CD4-positive, CD25-positive, alpha-beta regulatory T cell (primary cell): ENCODE results near the gene UTP25. TPM values are rescaled to one million over a fixed set of nuclear protein-coding genes. Genes with fewer than 3 reads are reported as not detected.
"Not testable (repeated sequence)": the region's sequence is repeated elsewhere in the genome, so short reads cannot be mapped to it uniquely, and the experiment has no call there.

Source experiments
- ATAC-seq, 2 donors: fragments of 150-1000 bp; cut with Tn5 transposase; one replicate each; pipeline ENCODE4 v1.10.0; 2021; ENCODE audit warnings: low read depth in 2 of 2, moderate number of reproducible peaks in 2 of 2, moderate library complexity in 1 of 2
- DNase-seq, 3 donors: peaks; one replicate each; pipeline versions ENCODE4 v3.0.0 to v3.0.0-alpha.2; 2012 to 2022; ENCODE audit warnings: mixed read lengths in 1 of 3
- H3K27ac ChIP-seq: one replicate; pipeline ENCODE4 v1.7.0; 2013; ENCODE audit warnings: mild to moderate bottlenecking, low read length; ENCODE audit not compliant: insufficient read depth, poor library complexity, severe bottlenecking
- H3K27me3 ChIP-seq: one replicate; pipeline ENCODE4 v1.7.0; 2013; ENCODE audit warnings: low read length; ENCODE audit not compliant: control insufficient read depth, insufficient read depth
- H3K36me3 ChIP-seq: one replicate; pipeline ENCODE4 v1.7.0; 2013; ENCODE audit warnings: mild to moderate bottlenecking, low read length, moderate library complexity; ENCODE audit not compliant: control insufficient read depth, insufficient read depth
- H3K4me1 ChIP-seq: 2 replicates; pipeline ENCODE4 v1.7.0; 2013; ENCODE audit warnings: mild to moderate bottlenecking, low read length; ENCODE audit not compliant: insufficient read depth, control insufficient read depth, poor library complexity, severe bottlenecking
- H3K4me3 ChIP-seq: one replicate; pipeline ENCODE4 v1.7.0; 2013; ENCODE audit warnings: low read depth, mild to moderate bottlenecking, low read length, moderate library complexity
- H3K9me3 ChIP-seq, 2 experiments: 1 replicate in 1 of 2; 2 replicates in 1 of 2; pipeline ENCODE4 v1.7.0; 2013; ENCODE audit warnings: low read length in 2 of 2, mild to moderate bottlenecking in 1 of 2, moderate library complexity in 1 of 2; ENCODE audit not compliant: control insufficient read depth in 2 of 2
- H3K27ac Mint-ChIP-seq, 3 donors: one replicate each; pipeline ENCODE4 v1.8.0; 2020 to 2022; ENCODE audit warnings: mild to moderate bottlenecking in 3 of 3, mixed read lengths in 3 of 3, moderate library complexity in 2 of 3
- H3K27me3 Mint-ChIP-seq: one replicate; pipeline ENCODE4 v1.8.0; 2022; ENCODE audit warnings: mild to moderate bottlenecking, mixed read lengths
- H3K36me3 Mint-ChIP-seq: one replicate; pipeline ENCODE4 v1.8.0; 2020; ENCODE audit warnings: mixed read lengths
- H3K4me1 Mint-ChIP-seq, 4 donors: one replicate each; pipeline ENCODE4 v1.8.0; 2020 to 2022; ENCODE audit warnings: mixed read lengths in 4 of 4, mild to moderate bottlenecking in 1 of 4
- H3K4me3 Mint-ChIP-seq, 4 donors: one replicate each; pipeline ENCODE4 v1.8.0; 2020 to 2022; ENCODE audit warnings: mild to moderate bottlenecking in 4 of 4, mixed read lengths in 4 of 4, moderate library complexity in 3 of 4
- H3K9me3 Mint-ChIP-seq, 7 donors: one replicate each; pipeline ENCODE4 v1.8.0; 2020 to 2022; ENCODE audit warnings: mixed read lengths in 7 of 7, mild to moderate bottlenecking in 3 of 7, moderate library complexity in 2 of 7
- polyA plus RNA-seq, 4 donors: library from polyadenylated mRNA; unstranded; fragments of 300-500 nt; fragmentation: Illumina TruSeq; gene quantifications; one replicate each; pipeline ENCODE4 v1.2.3, GENCODE V29; 2021
- total RNA-seq: library from RNA; stranded (reverse); gene quantifications from one replicate; pipeline ENCODE4 v1.2.3, GENCODE V29; 2022

The UTP25 gene
- total and polyA plus RNA-seq, 5 donors from 2014 or later, result 2.4 to 7.4 (median 3.2) TPM

DNA sequence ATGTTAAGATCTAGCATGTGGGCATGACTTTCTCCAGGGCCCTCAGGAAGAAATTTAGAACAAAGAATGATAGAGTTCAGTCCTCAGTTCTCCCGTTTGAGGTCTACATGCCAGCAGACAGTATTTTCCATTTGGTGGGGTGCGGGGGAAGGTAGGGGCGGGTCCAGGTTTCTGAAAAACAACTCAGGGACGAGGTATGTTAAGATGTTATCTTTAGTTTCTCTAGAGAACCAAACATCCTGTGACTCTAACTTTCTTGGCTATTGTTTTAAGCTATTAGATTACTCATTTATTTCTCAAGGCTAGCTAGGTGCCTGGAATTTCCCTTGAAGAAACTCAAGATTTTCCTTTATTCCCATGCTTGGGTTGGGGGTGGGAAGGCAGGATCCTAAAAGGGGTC, 67.9 kb downstream of the UTP25 start:
- Histone ChIP-seq H3K9me3 (no peaks in the 10 kb centered on the region), H3K27ac (no peak overlapping the region), H3K4me1 (no peaks in the 10 kb centered on the region), H3K4me3 (no peak overlapping the region), H3K36me3 (no peaks in the 10 kb centered on the region), H3K27me3 (no peaks in the 10 kb centered on the region)
- Mint-ChIP-seq H3K9me3 (peaks cover 0 to 3% (median 0%) of the 10 kb centered on the region in 7 donors), H3K36me3 (no peaks in the 10 kb centered on the region), H3K27ac (peak overlapping the region in 2 of 3 donors; percentile 8 to 33), H3K4me1 (peaks cover 0 to 14% (median 5%) of the 10 kb centered on the region in 4 donors), H3K27me3 (peaks cover 5% of the 10 kb centered on the region), H3K4me3 (peak overlapping the region in 1 of 4 donors; percentile 2)
- DNase-seq (peak in 1 of 3 donors; percentile 29), ATAC-seq (no peak)

DNA sequence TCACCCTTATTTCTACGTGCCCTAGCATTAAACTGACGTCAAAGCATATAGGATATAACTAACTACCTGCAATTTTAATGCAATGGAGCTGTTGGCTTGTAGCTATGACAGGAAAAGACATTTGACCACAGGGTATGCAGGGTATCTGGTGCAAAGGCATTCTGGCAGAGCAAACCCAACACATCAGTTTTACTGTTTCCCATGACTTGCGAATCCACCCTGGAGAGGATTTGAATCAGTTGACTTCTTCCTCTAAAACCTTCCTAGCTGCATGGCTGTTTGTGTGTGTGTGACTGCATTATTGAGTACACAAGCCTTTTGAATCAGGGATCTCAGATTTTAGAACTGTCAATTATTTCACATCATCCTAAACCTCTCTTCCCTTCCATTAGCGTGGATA, 68.6 kb downstream of the UTP25 start:
- H3K36me3 ChIP-seq, result no peaks in the 10 kb centered on the region
- ATAC-seq (no peak), DNase-seq (no peak)
- peaks cover 0 to 14% (median 5%) of the 10 kb centered on the region in 4 donors for H3K4me1 Mint-ChIP-seq
- no peaks in the 10 kb centered on the region for H3K9me3 ChIP-seq
- no peak overlapping the region for H3K4me3 Mint-ChIP-seq
- peaks cover 0 to 3% (median 0%) of the 10 kb centered on the region in 7 donors for H3K9me3 Mint-ChIP-seq
- H3K36me3 Mint-ChIP-seq, result no peaks in the 10 kb centered on the region
- H3K27me3 ChIP-seq, result no peaks in the 10 kb centered on the region
- H3K27ac ChIP-seq, result no peak overlapping the region
- H3K4me3 ChIP-seq, result no peak overlapping the region
- peaks cover 8% of the 10 kb centered on the region for H3K27me3 Mint-ChIP-seq
- no peaks in the 10 kb centered on the region for H3K4me1 ChIP-seq
- peak overlapping the region in 1 of 3 donors; percentile 33 for H3K27ac Mint-ChIP-seq

DNA sequence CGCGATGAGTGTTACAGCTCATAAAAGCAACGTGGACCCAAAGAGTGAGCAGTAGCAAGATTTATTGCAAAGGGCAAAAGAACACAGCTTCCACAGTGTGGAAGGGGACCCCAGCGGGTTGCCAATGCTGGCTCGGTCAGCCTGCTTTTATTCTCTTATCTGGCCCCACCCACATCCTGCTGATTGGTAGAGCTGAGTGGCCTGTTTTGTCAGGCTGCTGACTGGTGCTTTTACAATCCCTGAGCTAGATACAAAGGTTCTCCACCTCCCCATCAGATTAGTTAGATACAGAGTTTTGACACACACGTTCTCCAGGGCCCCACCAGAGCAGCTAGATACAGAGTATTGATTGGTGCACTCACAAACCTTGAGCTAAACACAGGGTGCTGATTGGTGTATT, 70.5 kb downstream of the UTP25 start:
- H3K36me3 ChIP-seq, H3K9me3 Mint-ChIP-seq, H3K36me3 Mint-ChIP-seq, H3K4me3 Mint-ChIP-seq, ATAC-seq, H3K4me3 ChIP-seq, H3K9me3 ChIP-seq, H3K27ac Mint-ChIP-seq, H3K27ac ChIP-seq, H3K4me1 ChIP-seq, DNase-seq, H3K27me3 Mint-ChIP-seq, H3K27me3 ChIP-seq: not testable (repeated sequence)
- H3K4me1 Mint-ChIP-seq, result peaks cover 0 to 14% (median 5%) of the 10 kb centered on the region in 4 donors

DNA sequence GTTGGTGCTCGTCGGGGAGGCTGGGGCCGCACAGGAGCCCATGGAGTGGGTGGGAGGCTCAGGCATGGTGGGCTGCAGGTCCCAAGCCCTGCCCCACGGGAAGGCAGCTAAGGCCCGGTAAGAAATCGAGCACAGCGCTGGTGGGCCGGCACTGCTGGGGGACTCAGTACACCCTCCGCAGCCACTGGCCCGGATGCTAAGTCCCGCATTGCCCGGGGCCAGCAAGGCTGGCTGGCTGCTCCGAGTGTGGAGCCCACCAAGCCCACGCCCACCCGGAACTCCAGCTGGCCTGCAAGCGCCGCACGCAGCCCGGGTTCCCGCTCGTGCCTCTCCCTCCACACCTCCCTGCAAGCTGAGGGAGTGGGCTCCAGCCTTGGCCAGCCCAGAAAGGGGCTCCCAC, 71.1 kb downstream of the UTP25 start:
- not testable (repeated sequence) for ATAC-seq, H3K36me3 Mint-ChIP-seq, H3K9me3 ChIP-seq, H3K4me3 ChIP-seq, H3K27me3 Mint-ChIP-seq, H3K4me3 Mint-ChIP-seq, H3K27ac Mint-ChIP-seq, DNase-seq, H3K36me3 ChIP-seq, H3K27me3 ChIP-seq, H3K4me1 ChIP-seq, H3K27ac ChIP-seq, H3K9me3 Mint-ChIP-seq
- H3K4me1 Mint-ChIP-seq, result peaks cover 0 to 11% (median 5%) of the 10 kb centered on the region in 4 donors

DNA sequence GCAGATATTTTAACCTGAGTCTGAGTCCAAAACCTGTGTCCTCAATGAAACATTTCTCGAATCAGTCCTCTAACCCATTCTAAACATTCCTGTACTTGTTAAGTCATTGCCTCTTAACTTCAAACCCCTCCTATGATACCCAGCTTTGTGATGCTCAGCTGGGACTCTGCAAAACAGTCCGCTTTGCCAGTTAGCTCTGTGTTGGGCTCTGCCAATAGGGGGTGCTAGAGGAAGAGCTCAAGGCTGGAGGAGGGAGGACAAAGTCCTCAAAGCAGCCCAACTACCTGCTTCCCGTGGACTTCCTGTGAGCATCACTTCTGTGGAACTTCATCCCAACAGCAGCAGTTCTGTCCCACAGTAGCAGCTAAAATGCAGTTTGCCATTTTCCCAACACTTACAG, 72.2 kb downstream of the UTP25 start:
- no peak overlapping the region for H3K4me3 ChIP-seq
- ATAC-seq (no peak), DNase-seq (peak in 1 of 3 donors; percentile 29)
- H3K4me1 ChIP-seq, result no peaks in the 10 kb centered on the region
- no peak overlapping the region for H3K27ac ChIP-seq
- H3K27me3 Mint-ChIP-seq, result peaks cover 8% of the 10 kb centered on the region
- H3K36me3 Mint-ChIP-seq, result no peaks in the 10 kb centered on the region
- H3K4me1 Mint-ChIP-seq, result peaks cover 0 to 11% (median 5%) of the 10 kb centered on the region in 4 donors
- no peaks in the 10 kb centered on the region for H3K36me3 ChIP-seq
- H3K27me3 ChIP-seq, result peaks cover 2% of the 10 kb centered on the region
- H3K9me3 Mint-ChIP-seq, result peaks cover 0 to 3% (median 0%) of the 10 kb centered on the region in 7 donors
- H3K9me3 ChIP-seq, result no peaks in the 10 kb centered on the region
- H3K4me3 Mint-ChIP-seq, result no peak overlapping the region
- no peak overlapping the region for H3K27ac Mint-ChIP-seq

DNA sequence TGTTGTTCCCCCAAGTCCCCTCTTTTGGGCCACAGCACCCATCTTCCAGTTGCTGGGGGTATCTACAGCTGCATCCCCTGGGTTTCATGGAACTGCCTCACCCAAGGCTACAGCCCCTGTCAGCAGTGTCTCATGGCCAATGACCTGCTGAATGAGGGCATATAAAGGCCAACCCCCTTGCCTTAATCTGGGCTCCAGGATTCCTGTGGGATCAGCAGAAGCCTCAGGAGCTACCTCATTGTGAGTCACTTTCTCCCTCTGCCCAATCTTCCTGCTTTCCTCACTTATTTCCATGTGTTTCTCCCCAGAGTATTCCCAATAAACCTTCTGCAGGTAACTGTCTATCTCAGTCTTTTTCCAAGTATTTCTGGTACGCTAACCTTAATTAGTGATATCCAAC, 73.0 kb downstream of the UTP25 start:
- no peak overlapping the region for H3K27ac Mint-ChIP-seq
- Histone ChIP-seq H3K4me3 (no peak overlapping the region), H3K27ac (no peak overlapping the region), H3K27me3 (peaks cover 2% of the 10 kb centered on the region), H3K36me3 (no peaks in the 10 kb centered on the region), H3K9me3 (no peaks in the 10 kb centered on the region), H3K4me1 (no peaks in the 10 kb centered on the region)
- DNase-seq (no peak), ATAC-seq (no peak)
- peaks cover 0 to 2% (median 0%) of the 10 kb centered on the region in 7 donors for H3K9me3 Mint-ChIP-seq
- H3K36me3 Mint-ChIP-seq, result no peaks in the 10 kb centered on the region
- H3K27me3 Mint-ChIP-seq, result peaks cover 5% of the 10 kb centered on the region
- H3K4me3 Mint-ChIP-seq, result no peak overlapping the region
- peaks cover 0 to 6% (median 2%) of the 10 kb centered on the region in 4 donors for H3K4me1 Mint-ChIP-seq

DNA sequence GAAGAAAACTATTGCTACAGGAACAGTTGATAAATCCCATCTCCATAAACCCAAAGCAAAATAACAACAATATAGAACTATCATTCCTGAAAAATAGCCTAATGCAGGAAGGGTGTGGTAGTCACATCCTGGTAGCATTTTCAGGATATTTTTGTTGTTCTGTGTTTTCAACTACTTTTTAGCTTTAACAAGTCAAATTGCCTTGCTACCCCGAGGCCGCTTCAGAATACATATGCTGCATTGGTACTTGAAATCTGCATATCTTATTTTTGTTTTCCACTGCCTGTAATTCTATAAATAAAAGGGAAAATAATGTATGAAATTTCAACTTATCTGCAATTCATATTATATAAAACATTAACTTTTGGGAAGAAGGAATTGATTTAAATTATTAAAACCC, 73.4 kb downstream of the UTP25 start:
- peaks cover 0 to 1% (median 0%) of the 10 kb centered on the region in 7 donors for H3K9me3 Mint-ChIP-seq
- no peaks in the 10 kb centered on the region for H3K4me1 ChIP-seq
- peaks cover 4% of the 10 kb centered on the region for H3K27me3 Mint-ChIP-seq
- DNase-seq, result no peak
- H3K27ac Mint-ChIP-seq, result no peak overlapping the region
- no peaks in the 10 kb centered on the region for H3K36me3 Mint-ChIP-seq
- no peaks in the 10 kb centered on the region for H3K36me3 ChIP-seq
- H3K4me3 ChIP-seq, result no peak overlapping the region
- peaks cover 2% of the 10 kb centered on the region for H3K27me3 ChIP-seq
- H3K9me3 ChIP-seq, result no peaks in the 10 kb centered on the region
- H3K4me3 Mint-ChIP-seq, result no peak overlapping the region
- peaks cover 0 to 2% (median under 1%) of the 10 kb centered on the region in 4 donors for H3K4me1 Mint-ChIP-seq
- no peak overlapping the region for H3K27ac ChIP-seq
- ATAC-seq, result no peak

DNA sequence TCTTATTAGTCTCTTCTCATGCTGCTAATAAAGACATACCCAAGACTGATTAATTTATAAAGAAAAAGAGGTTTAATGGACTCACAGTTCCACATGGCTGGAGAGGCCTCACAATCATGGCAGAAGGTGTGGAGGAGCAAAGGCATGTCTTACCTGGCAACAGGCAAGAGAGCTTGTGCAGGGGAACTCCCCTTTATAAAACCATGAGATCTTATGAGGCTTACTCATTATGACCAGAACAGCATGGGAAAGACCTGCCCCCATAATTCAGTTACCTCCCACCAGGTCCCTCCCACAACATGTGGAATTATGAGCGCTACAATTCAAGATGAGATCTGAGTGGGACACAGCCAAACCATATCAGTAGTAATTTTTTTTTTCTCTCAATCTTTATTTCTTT, 77.0 kb downstream of the UTP25 start:
- not testable (repeated sequence) for H3K27me3 ChIP-seq, DNase-seq, H3K4me3 Mint-ChIP-seq, H3K4me3 ChIP-seq, H3K4me1 ChIP-seq, ATAC-seq, H3K36me3 ChIP-seq, H3K27me3 Mint-ChIP-seq, H3K9me3 ChIP-seq, H3K4me1 Mint-ChIP-seq, H3K27ac Mint-ChIP-seq, H3K27ac ChIP-seq, H3K36me3 Mint-ChIP-seq, H3K9me3 Mint-ChIP-seq
